H9 (cell line): ENCODE measurements around the gene STAT1. TPM values are rescaled to one million over a fixed set of nuclear protein-coding genes. Genes with fewer than 3 reads are reported as not detected.

Source experiments
- DNase-seq: peaks from one replicate; pipeline ENCODE4 v3.0.0-alpha.2; 2017
- H2AFZ ChIP-seq: one replicate; pipeline ENCODE4 v1.6.1; 2013; ENCODE audit warnings: mild to moderate bottlenecking, low read length, control low read depth, moderate library complexity
- H2AK5ac ChIP-seq: 2 replicates; pipeline ENCODE4 v1.6.1; 2013; ENCODE audit warnings: low read length, control low read depth, mixed read lengths; ENCODE audit not compliant: insufficient read length
- H2BK120ac ChIP-seq: one replicate; pipeline ENCODE4 v1.6.1; 2013; ENCODE audit warnings: low read depth, mild to moderate bottlenecking, low read length, control low read depth, inconsistent platforms; ENCODE audit not compliant: poor library complexity, severe bottlenecking
- H2BK12ac ChIP-seq: 2 replicates; pipeline ENCODE4 v1.6.1; 2013; ENCODE audit warnings: low read length, control low read depth, mixed read lengths, low read depth; ENCODE audit not compliant: insufficient read length
- H2BK15ac ChIP-seq: 2 replicates; pipeline ENCODE4 v1.6.1; 2013; ENCODE audit warnings: low read depth, low read length, control low read depth
- H2BK20ac ChIP-seq: one replicate; pipeline ENCODE4 v1.6.1; 2013; ENCODE audit warnings: low read depth, mild to moderate bottlenecking, low read length, control low read depth, inconsistent platforms; ENCODE audit not compliant: poor library complexity, severe bottlenecking
- H2BK5ac ChIP-seq: 2 replicates; pipeline ENCODE4 v1.6.1; 2013; ENCODE audit warnings: low read length, control low read depth, mixed read lengths; ENCODE audit not compliant: insufficient read length
- H3K14ac ChIP-seq: 2 replicates; pipeline ENCODE4 v1.6.1; 2013; ENCODE audit warnings: low read length, control low read depth; ENCODE audit not compliant: insufficient read depth
- H3K18ac ChIP-seq: 2 replicates; pipeline ENCODE4 v1.6.1; 2013; ENCODE audit warnings: low read depth, mild to moderate bottlenecking, mixed read lengths, low read length, control low read depth; ENCODE audit not compliant: insufficient read length
- H3K23ac ChIP-seq: 2 replicates; pipeline ENCODE4 v1.6.1; 2013; ENCODE audit warnings: low read length, control low read depth, mixed read lengths, low read depth; ENCODE audit not compliant: insufficient read length
- H3K23me2 ChIP-seq: 2 replicates; pipeline ENCODE4 v1.6.1; 2013; ENCODE audit warnings: low read depth, mild to moderate bottlenecking, mixed read lengths, low read length, control low read depth; ENCODE audit not compliant: insufficient read length, poor library complexity, severe bottlenecking
- H3K27ac ChIP-seq: 2 replicates; pipeline ENCODE4 v1.5.1; 2013; ENCODE audit warnings: low read length, control low read depth, mixed read lengths, low read depth; ENCODE audit not compliant: insufficient read length
- H3K27me3 ChIP-seq: 2 replicates; pipeline ENCODE4 v1.6.1; 2013; ENCODE audit warnings: low read length, control low read depth, inconsistent platforms; ENCODE audit not compliant: insufficient read depth
- H3K4ac ChIP-seq: 2 replicates; pipeline ENCODE4 v1.6.1; 2013; ENCODE audit warnings: low read depth, mild to moderate bottlenecking, control low read depth, inconsistent platforms, low read length, moderate library complexity
- H3K4me1 ChIP-seq: 2 replicates; pipeline ENCODE4 v1.6.1; 2013; ENCODE audit warnings: low read length, control low read depth, inconsistent platforms; ENCODE audit not compliant: insufficient read depth
- H3K4me2 ChIP-seq: 2 replicates; pipeline ENCODE4 v1.6.1; 2013; ENCODE audit warnings: low read length, control low read depth, mixed read lengths; ENCODE audit not compliant: insufficient read length, insufficient read depth
- H3K56ac ChIP-seq: 2 replicates; pipeline ENCODE4 v1.6.1; 2013; ENCODE audit warnings: low read depth, mild to moderate bottlenecking, mixed read lengths, low read length, control low read depth; ENCODE audit not compliant: insufficient read length
- H3K79me1 ChIP-seq: 2 replicates; pipeline ENCODE4 v1.6.1; 2013; ENCODE audit warnings: low read depth, mild to moderate bottlenecking, moderate library complexity, low read length, control low read depth, inconsistent platforms; ENCODE audit not compliant: insufficient read depth, poor library complexity, severe bottlenecking
- H3K79me2 ChIP-seq: 2 replicates; pipeline ENCODE4 v1.6.1; 2013; ENCODE audit warnings: low read length, control low read depth, inconsistent platforms; ENCODE audit not compliant: insufficient read depth
- H3K9ac ChIP-seq: 2 replicates; pipeline ENCODE4 v1.6.1; 2013; ENCODE audit warnings: low read length, control low read depth, mixed read lengths; ENCODE audit not compliant: insufficient read length; ENCODE audit errors: extremely low read depth
- H3K9me3 ChIP-seq: one replicate; pipeline ENCODE4 v1.6.1; 2013; ENCODE audit warnings: low read depth, low read length, inconsistent platforms; ENCODE audit not compliant: control insufficient read depth
- H3T11ph ChIP-seq: one replicate; pipeline ENCODE4 v1.6.1; 2013; ENCODE audit warnings: mild to moderate bottlenecking, low read length, control low read depth, inconsistent platforms
- H4K20me1 ChIP-seq: one replicate; pipeline ENCODE4 v1.6.1; 2013; ENCODE audit not compliant: control insufficient read depth, insufficient read length, insufficient read depth
- H4K5ac ChIP-seq: 2 replicates; pipeline ENCODE4 v1.6.1; 2013; ENCODE audit warnings: low read depth, mild to moderate bottlenecking, mixed read lengths, low read length, control low read depth; ENCODE audit not compliant: insufficient read length
- H4K8ac ChIP-seq: replicated peaks from 2 replicates; pipeline ENCODE4 v1.6.1; 2013; ENCODE audit warnings: low read length, control low read depth, mixed read lengths, low read depth; ENCODE audit not compliant: insufficient read length
- H4K91ac ChIP-seq: 2 replicates; pipeline ENCODE4 v1.6.1; 2013; ENCODE audit warnings: low read depth, mild to moderate bottlenecking, moderate library complexity, mixed read lengths, low read length, control low read depth; ENCODE audit not compliant: insufficient read length
- H3K27ac Mint-ChIP-seq, 3 experiments: 2 replicates in 2 of 3; 3 replicates in 1 of 3; pipeline ENCODE4 v1.8.0; 2020 to 2021; ENCODE audit warnings: mixed read lengths in 3 of 3, mild to moderate bottlenecking in 1 of 3, moderate library complexity in 1 of 3
- H3K27me3 Mint-ChIP-seq: 2 replicates; pipeline ENCODE4 v1.8.0; 2021; ENCODE audit warnings: low read depth, mild to moderate bottlenecking, moderate library complexity, mixed read lengths
- H3K36me3 Mint-ChIP-seq, 3 experiments: 2 replicates in 2 of 3; 3 replicates in 1 of 3; pipeline ENCODE4 v1.8.0; 2020 to 2021; ENCODE audit warnings: low read depth in 3 of 3, mixed read lengths in 3 of 3; ENCODE audit not compliant: insufficient read depth in 1 of 3
- H3K4me1 Mint-ChIP-seq, 2 experiments: 2 replicates each; pipeline ENCODE4 v1.8.0; 2020; ENCODE audit warnings: mixed read lengths in 2 of 2
- H3K4me3 Mint-ChIP-seq, 2 experiments: 2 replicates in 1 of 2; 3 replicates in 1 of 2; pipeline ENCODE4 v1.8.0; 2020 to 2021; ENCODE audit warnings: mild to moderate bottlenecking in 2 of 2, mixed read lengths in 2 of 2, moderate library complexity in 1 of 2
- H3K9me3 Mint-ChIP-seq, 2 experiments: 2 replicates in 1 of 2; 3 replicates in 1 of 2; pipeline ENCODE4 v1.8.0; 2020; ENCODE audit warnings: mild to moderate bottlenecking in 2 of 2, mixed read lengths in 2 of 2, moderate library complexity in 1 of 2
- CTCF ChIP-seq: fragments of 200-600 bp; sonication (generic); conservative IDR thresholded peaks from 3 replicates; pipeline ENCODE4 v1.8.0; 2021; ENCODE audit warnings: antibody characterized with exemption, mild to moderate bottlenecking
- WGBS: extraction: QIAGEN DNeasy Blood & Tissue Kit; methylation state at CpG from one replicate; pipeline ENCODE4 v1.1.7; 2013; ENCODE audit warnings: missing lambda C conversion rate, low lambda C conversion rate, mixed read lengths; ENCODE audit not compliant: insufficient read length; ENCODE audit errors: extremely low coverage; 5-methylcytosine and 5-hydroxymethylcytosine counted together
- total RNA-seq: library from RNA; stranded (reverse); gene quantifications from 2 replicates; pipeline ENCODE4 v1.2.1, GENCODE V29; 2021

STAT1 gene
- total RNA-seq, 1 experiment from 2014 or later: 48.1 TPM

GRCh38 chr2:191041418-191042161, 27.6 kb upstream of the STAT1 start:
- Histone ChIP-seq H2AK5ac (no peak overlapping the region), H3K27me3 (no peaks in the 10 kb centered on the region), H4K91ac (no peak overlapping the region), H3T11ph (no peak overlapping the region), H2BK15ac (no peak overlapping the region), H4K8ac (no peak overlapping the region), H2BK20ac (no peak overlapping the region), H3K27ac (no peak overlapping the region), H3K18ac (no peak overlapping the region), H3K4me2 (no peak overlapping the region), H3K9ac (no peak overlapping the region), H3K23me2 (no peaks in the 10 kb centered on the region), H3K14ac (no peak overlapping the region), H3K9me3 (no peaks in the 10 kb centered on the region), H2BK12ac (no peak overlapping the region), H3K79me1 (no peaks in the 10 kb centered on the region), H4K20me1 (no peaks in the 10 kb centered on the region), H3K56ac (no peak overlapping the region), H2BK5ac (no peak overlapping the region), H2BK120ac (no peak overlapping the region), H3K23ac (no peak overlapping the region), H3K4me1 (no peaks in the 10 kb centered on the region; the same call in 1 of the 2 replicates), H3K4ac (no peak overlapping the region), H2AFZ (peak overlapping the region; percentile 86), H3K79me2 (no peaks in the 10 kb centered on the region), H4K5ac (no peak overlapping the region)
- H3K36me3 Mint-ChIP-seq: no peaks in the 10 kb centered on the region
- peak; percentile 80 for DNase-seq
- no peak overlapping the region for H3K4me3 Mint-ChIP-seq
- no peak for TF ChIP-seq CTCF
- peaks cover 0 to 3% of the 10 kb centered on the region in 2 experiments; a peak in 1 of 5 replicates for H3K9me3 Mint-ChIP-seq
- H3K4me1 Mint-ChIP-seq: peaks cover 12 to 20% of the 10 kb centered on the region in 2 experiments
- no CpG with 5 or more reads among the region's 3 CpGs for WGBS
- no peaks in the 10 kb centered on the region; the same call in 1 of the 2 replicates for H3K27me3 Mint-ChIP-seq
- peak overlapping the region in 2 of 3 experiments; percentile 37 to 91; a peak in 3 of 7 replicates for H3K27ac Mint-ChIP-seq
